T-helper 1 cell treated with Interleukin-12 subunit alpha and Interleukin-12 subunit beta and Interleukin-4 antibody, amounts not matched to agents 30 ng/mL and 1 ng/mL, for 36 hours (primary cell): ENCODE results near the gene ART1. TPM values are rescaled to one million over a fixed set of nuclear protein-coding genes. Genes with fewer than 3 reads are reported as not detected.

ENCODE experiments used
- intact Hi-C: fragments of 100-400 bp; cut with micrococcal nuclease; formaldehyde crosslinking; loops from one replicate; pipeline ENCODE4 v1.15.1; 2024
- total RNA-seq: library from RNA; stranded (reverse); gene quantifications from 2 replicates; pipeline ENCODE4 v1.2.3, GENCODE V29; 2022

The ART1 gene
- total RNA-seq, 1 donor from 2014 or later = not detected

GRCh38 chr11:3665336-3666022 lies 20.6 kb downstream of the ART1 start:
- intact Hi-C loops = no loop called here

- intact Hi-C loops = no loop called here
These were observed 21.1 kb downstream of the ART1 start for GRCh38 chr11:3666023-3666530.

- intact Hi-C loops = no loop called here
These were observed 22.5 kb downstream of the ART1 start for GRCh38 chr11:3667149-3668035.

GRCh38 chr11:3669128-3669527 lies 24.2 kb downstream of the ART1 start:
- intact Hi-C loops = no loop called here

GRCh38 chr11:3669742-3670183 lies 24.8 kb downstream of the ART1 start:
- intact Hi-C loops = no loop called here

GRCh38 chr11:3671334-3672254 lies 26.7 kb downstream of the ART1 start, which contains the start of gene CHRNA10:
Gene CHRNA10, minus strand, starts transcription at chr11:3671384. Its CDS starts 72 bp downstream, at chr11:3671312.
- intact Hi-C loops = no loop called here

GRCh38 chr11:3674189-3674588 lies 29.3 kb downstream of the ART1 start:
- intact Hi-C loops = no loop called here

- intact Hi-C loops = no loop called here
These were observed 31.0 kb downstream of the ART1 start for GRCh38 chr11:3675971-3676370.

GRCh38 chr11:3679077-3679476 lies 34.1 kb downstream of the ART1 start:
- intact Hi-C loops = no loop called here

GRCh38 chr11:3683039-3683438 lies 38.1 kb downstream of the ART1 start:
- intact Hi-C loops = no loop called here

GRCh38 chr11:3684129-3684818 lies 39.3 kb downstream of the ART1 start:
- intact Hi-C loops = no loop called here

- intact Hi-C loops = no loop called here
These were observed 39.9 kb downstream of the ART1 start for GRCh38 chr11:3684819-3685172.

GRCh38 chr11:3685923-3686322 lies 41.0 kb downstream of the ART1 start:
- intact Hi-C loops = no loop called here

GRCh38 chr11:3686751-3687150 lies 41.8 kb downstream of the ART1 start:
- intact Hi-C loops = no loop called here

- intact Hi-C loops = no loop called here
These were observed 55.5 kb downstream of the ART1 start for GRCh38 chr11:3700410-3700809.

- intact Hi-C loops = no loop called here
These were observed 56.0 kb downstream of the ART1 start for GRCh38 chr11:3700910-3701309.

- intact Hi-C loops = no loop called here
These were observed 58.5 kb downstream of the ART1 start for GRCh38 chr11:3703383-3703782.

GRCh38 chr11:3707176-3707575 lies 62.2 kb downstream of the ART1 start:
- intact Hi-C loops = no loop called here

- intact Hi-C loops = loop anchor here (5.0 kb wide), 1 partner anchor 97 kb away; the partner anchor contains the start of gene PGAP2
These were observed 65.0 kb downstream of the ART1 start for GRCh38 chr11:3709977-3710376.

GRCh38 chr11:3710485-3711259 lies 65.7 kb downstream of the ART1 start:
- intact Hi-C loops = loop anchor here (5.0 kb wide), 1 partner anchor 97 kb away; the partner anchor contains the start of gene PGAP2
